ENCODE measurements around the gene TMEM229B.

Gene TMEM229B

DNA sequence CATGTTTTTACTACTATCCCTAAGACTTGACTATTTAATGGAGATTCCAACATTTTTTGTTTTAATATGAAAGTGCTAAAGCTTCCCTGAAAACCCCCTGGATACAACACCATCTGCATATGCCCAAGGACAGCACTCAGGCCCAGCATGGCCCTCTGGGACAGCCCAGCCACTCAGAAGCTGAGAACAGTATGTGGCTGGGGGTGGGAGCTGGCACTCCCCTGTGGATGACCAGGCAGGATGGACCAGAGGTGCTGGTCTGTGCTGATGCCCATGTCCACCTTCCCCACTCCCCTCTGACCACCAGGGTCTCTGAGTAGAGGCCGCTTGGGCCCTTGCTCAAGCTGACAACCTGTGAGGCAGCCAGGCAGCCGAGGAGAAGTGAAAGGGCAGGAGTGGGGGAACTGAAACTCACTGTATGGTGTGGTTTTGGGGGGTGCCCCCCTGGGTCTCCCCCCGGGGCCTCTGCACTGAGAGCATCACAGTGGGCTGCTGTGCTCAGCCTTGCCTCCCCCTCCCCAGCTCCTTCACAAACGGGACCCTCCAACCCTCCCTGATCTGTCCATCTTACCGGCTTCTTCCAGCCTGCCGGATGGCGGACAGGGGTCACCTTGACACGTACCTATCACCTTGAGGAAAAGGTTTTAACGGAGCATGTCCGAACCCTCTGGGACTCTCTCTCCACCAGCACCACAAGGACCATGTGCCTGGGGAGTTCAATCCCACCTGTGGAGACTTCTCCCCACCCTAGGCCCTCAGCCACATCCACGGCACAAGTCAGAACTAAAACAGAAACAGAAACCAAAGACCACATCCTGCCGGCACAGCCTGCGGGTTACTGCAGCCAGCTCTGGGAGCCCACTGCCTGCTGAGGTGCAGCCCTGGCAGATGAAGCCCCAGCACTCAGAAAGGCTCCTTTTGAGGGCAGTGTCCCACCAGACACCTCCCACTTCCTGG lies at the start of gene TMEM229B:
Gene TMEM229B (minus strand): TSS at position 785 of the 957 bp plus-strand sequence. CDS start 14,798 bp downstream, outside the sequence.
- no peak for DNase-seq

DNA sequence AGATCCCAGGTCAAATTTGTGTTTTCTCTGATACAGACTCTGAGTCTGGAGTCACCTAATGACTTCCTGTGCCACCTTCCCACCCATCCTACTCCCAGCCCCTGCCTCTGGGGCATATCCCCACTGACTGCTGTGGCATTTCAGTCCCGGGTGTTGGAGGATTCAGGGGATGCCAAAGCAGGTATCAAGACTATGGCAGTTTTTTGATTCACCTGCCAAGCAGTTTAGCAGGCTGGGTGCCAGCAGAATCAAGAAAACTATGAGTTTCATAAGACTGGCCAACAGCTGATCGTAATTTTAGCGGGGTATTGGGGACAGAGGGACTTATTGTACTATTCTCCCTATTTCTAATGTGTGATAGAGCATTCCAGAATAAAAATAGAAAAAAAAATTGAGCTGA lies 49.2 kb upstream of the TMEM229B start:
- no peak for DNase-seq

DNA sequence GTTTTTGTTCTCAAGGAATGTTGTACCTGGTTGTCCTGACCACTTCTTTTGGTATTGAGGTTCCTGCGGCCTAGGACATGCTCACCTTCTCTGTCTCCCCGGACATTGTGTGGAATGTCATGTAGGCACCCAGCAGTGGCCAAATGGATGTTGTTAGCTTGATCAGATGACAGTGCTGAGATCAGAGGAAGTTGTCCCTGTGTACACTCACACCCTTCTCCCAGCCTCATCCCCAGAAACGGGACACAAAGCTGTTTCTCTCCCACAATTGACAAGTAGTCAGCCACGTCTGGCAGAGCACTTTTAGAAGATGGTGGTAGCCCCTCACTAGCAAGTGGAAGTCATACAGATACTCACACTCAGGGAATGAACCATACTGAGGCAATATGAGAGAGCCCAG lies 47.6 kb upstream of the TMEM229B start:
- no peak for DNase-seq

DNA sequence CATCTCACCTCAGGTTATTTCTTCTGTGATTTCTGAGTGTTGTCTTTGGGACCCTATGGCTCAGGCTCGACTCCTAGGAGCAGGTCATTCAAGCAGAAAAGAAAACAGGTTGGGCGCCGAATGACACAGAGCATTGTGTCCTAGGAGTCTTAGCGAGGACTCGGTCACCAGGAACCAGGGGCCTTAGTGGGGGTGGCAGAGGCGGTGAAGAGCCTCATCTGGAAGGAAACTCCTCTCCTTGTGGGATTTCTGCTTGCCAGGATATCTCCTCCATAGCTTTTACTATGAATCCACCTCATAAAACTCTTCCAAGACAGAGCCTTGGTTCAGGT lies 45.2 kb upstream of the TMEM229B start:
- DNase-seq: no peak

DNA sequence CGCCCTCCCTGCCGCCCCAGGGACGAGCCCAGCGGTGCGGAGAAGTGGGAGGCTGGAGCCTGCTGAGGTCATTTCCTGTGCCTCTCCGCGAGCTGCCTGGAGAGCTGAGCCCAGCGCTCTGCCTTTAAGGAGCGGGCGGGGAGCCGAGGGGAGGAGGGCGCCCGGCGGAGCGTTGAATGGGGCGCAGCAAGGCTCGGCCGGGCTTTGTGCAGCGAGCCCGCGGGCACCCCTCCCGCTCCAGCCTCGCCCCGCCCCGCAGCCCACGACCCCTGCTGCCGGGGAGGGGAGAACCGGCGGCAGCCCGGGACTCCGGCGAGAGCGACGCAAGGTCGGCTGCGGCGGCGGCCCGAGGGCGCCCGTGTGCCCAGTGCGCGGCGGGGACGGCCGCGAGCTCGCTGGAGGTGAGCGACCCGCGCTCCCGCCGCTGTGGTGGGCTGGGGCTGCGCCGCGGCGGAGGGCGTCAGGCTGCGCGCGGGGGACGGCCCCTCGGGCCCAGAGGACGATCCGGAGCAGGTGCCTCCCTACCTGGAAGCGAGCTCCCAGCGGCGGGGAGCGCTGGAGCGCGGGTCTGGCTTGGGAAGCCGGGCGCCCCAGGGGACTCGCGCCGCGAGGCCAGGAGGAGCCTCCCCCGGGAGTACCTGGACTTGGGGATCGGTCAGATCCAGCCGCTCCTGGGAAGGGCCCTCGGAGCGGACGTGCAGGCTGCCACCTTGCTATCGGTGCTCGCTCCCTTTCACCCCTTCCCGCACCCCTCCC lies 44.7 kb upstream of the TMEM229B start, which contains the start of gene PLEKHH1:
Gene PLEKHH1 (plus strand): TSS at position 293 of the 756 bp plus-strand sequence. CDS start 8,578 bp downstream, outside the sequence.
- no peak for DNase-seq

DNA sequence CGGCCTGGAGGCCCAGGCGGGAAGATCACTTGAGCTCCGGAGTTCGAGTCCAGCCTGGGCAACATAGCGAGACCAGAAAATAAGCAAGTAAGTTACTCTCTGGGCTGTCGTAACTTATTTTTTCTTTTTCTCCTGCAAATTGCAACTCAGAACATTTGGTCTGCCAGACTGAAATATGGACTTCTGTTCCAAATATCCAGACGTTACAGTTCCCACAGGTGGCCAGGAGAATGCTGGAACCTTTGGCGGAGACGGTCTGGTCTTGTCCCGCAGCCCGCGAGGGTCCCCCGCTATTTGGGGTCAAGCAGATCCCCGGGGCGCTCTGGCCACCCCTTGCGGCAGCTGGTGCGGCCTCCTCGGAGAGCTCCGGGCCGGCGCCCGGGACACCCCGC lies 44.1 kb upstream of the TMEM229B start:
- no peak for DNase-seq

DNA sequence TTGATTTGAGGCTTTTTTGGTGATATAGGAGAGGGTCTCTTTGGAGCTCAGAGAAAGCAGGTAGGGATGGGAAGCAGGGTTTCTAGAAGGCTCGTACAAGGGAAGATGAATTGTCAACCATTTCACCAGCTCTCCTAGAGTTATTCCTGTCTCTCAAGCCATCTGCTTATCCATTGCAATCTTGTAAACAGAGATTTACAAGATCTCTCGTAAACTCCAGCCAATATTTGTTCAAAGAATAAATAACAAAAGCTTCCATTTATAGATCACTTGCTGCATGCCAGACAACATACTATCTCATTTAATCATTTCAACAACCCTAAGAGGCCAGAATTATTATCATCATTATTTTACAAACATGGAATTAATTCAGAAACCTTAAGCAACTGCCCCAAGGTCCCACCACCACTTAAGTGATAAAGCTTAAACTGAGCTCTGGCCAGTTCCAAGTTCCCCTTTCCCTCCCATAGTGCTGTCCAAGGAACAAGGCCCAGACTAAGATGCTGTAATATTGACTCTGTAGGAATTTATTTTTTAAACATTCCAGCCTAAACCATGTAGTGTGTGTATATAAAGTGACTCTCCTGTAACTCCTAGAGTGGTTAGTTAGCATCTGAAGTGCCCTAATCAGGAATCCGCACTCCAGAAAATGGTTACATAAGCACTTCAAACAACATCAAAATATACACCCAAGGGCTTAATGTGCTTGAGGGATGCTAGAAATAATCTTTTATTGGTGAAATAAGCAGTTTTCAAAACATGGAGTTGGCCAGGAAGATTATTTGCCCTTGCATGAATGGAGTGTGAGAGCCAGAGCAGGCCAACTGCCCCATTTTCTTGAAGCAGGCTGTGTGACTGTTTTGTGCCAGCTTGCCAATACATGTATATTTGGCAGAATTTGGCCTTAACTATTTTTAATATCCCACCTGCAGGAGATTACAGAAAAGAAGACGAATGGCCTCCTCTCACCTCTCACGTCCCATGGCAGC lies 41.7 kb upstream of the TMEM229B start:
- no peak for DNase-seq

DNA sequence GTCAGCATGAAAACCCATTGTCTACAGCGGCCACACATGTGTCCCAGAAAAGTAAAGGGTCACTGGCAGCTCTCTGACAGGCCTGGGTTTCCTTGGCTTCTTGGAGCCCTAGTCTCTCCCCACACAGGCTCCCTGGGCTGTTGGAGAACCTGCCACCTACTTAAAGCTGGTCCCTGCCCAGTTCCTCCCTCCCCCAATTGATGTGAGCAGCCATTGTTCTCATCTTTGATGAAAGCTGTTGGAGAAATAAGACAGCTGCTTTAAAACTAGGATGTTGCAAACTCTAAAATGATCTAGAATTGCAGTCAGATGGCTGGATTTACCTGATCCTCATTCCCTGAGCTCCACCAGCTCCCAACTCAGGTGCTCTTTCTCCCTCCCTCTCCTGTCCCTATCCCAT lies 39.8 kb upstream of the TMEM229B start:
- DNase-seq: no peak

DNA sequence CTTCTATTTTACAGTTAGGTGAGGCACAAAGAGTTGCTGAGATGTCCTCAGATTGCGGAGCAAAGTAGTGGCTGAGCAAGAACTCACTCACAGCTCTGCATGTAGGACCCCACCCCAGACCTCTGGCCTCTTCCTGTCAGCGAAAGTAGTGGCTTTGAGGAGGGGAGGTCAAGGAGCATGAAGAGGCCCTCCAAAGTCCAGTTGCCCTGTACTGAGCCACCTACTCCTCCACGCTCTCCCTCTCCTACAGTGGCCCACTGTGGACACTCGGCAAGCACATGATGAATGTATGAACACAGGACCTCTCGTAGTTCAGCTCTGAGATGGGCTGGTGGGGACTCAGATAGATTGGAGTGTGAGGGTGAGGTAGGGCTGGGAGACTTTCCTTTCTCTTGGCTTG lies 39.2 kb upstream of the TMEM229B start:
- no peak for DNase-seq

DNA sequence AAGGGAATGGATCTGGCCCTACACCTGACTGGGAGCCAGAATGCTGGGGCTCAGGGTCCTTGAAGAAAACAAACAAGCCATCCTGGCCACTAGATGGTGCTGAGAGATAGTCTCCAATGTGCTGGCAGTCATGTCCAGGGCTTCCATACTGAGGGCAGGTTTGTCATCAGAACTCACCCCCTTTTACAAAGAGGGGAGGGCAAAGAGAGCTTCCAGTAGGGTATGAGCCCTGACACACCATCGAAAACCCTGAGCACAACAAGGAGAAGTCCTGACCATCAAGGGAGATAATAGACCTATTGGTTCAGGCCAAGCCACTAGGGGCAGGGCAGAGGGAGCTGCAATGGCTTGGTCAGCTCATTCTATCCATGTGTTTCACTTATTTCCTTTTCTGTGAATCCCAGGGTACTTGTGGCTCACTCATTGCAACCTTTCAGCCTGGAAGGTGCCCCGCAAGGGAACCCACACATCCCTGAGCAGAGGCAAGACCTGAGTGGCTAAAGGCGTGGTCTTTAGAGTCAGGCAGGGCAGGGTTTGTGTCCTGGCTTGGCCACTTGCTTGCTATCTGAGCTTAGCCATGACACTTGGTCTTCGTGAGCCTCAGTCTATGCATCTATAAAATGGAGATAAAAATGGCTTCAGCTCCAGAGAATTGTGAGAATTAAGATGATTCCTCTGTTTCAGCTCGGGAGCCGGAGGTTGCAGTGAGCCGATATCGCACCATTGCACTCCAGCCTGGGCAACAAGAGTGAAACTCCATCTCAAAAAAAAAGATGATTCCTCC lies 38.3 kb upstream of the TMEM229B start:
- no peak for DNase-seq

DNA sequence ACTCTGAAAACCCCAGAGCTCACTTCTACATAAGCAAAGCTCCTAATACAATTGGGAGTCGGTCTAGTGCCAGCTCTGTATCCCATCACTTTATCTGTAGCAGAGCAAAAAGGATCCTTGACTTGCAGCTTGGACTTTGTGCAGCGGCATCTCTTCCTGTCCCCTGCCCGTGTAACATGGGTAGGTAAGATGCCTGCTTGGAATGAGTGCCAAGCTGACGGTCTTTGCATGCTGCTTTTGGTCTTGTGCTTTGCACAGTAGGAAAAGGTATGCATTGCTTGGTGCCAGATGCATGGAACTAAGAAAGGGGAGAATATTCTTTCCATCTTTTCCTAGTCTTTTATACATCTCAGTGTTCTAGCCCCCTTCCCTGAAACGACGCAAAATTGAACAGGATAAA lies 37.7 kb upstream of the TMEM229B start:
- DNase-seq: no peak

DNA sequence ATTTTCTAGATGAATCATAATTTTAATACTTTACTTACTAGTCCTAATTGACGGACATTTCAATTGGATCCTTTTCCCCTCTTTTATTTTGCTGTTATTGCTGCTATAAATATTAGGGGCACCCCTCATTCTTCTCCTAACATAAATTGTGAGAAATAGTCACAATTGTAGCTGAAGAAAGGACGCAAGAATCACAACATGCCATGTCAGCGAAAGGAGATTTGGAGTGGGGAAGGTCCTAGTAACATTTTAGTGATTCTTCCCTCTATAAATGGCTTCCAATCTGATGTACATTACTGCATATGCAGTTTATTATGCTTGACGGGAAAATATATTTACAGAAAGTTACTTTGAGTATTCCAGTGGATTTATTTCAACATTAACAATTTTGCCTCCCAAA lies 36.9 kb upstream of the TMEM229B start:
- no peak for DNase-seq

DNA sequence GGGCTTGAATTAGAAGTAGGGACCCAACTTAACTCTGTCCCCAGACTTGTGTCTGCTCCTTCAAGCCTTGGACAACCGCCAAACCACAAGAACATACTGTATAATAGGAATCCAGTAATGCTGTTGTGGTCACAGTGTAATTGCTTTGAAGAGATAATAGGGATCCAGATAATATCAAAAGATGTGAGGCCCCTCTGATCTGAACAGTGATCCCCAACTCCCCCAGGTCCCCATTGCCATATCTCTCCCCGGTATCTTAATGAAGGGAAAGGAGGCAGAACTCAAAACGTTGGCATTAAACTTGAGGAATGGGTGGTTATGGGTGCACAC lies 36.1 kb upstream of the TMEM229B start:
- no peak for DNase-seq

DNA sequence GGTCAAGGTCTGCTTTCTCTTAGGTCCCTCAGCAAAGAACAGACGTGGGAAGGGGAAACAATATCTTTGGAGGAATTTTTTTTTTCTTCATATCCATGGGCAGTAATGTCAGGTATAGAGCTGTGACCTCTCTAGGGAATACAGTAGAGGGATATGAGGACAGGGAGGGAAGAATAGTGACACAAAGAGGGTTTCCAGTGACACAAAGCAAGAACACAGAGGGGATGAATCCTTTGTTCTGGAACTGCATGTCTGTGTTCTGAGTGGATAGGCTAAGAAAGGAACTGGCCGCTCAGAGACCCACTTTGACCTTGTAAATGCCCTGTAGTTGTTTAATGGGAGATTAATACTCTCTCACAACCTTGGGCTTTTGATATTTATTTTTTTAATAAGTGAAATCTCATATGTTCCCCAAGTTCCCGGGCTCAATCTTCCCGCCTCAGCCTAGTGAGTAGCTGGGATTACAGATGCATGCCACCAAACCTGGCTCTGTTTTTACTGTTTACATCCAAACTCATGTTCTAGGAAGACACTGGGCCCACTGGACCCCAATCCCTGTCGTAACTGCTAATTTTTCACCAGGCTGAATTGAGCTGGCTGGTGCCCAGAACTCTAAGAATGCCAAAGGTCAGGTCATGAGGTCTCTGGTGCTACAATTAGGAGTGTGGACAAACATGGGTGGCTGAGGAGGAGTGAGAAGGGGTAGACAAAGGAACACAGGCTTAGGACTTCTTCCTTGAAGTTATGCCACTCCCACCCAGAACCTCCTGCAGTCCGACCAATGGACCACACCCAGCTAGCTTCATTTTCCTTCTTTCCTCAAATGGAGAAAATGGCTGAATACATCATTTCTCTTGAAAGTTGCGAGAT lies 35.5 kb upstream of the TMEM229B start:
- no peak for DNase-seq

DNA sequence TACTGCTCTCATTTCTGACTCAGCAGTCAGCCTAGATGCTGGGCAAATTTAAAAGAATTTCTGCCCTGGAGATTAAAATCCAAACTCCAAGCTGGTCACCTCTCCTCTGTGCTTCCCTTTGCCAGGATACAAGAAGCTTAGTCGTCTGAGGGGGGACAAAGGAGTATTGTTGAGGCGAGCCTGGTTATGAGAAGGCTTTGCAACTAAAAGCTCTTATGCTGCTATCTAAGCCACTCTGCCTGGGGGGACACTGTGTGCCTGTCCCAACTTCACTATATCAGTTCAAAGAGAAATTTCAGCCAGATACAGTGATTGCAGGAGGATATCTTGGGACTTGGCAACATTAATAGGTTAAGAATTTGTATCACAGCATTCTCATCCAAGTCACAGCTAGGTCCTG lies 33.7 kb upstream of the TMEM229B start:
- no peak for DNase-seq

DNA sequence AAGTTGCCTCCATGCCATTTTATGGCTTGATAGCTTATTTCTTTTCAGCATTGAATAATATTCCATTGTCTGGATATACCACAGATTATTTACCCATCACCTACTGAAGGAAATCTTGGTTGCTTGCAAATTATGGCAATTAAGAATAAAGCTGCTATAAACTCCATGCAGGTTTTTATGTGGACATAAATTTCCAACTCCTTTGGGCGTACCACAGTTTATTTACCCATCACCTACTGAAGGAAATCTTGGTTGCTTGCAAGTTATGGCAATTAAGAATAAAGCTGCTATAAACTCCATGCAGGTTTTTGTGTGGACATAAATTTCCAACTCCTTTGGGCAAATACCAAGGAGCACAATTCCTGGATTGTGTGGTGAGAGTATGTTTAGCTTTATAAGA lies 32.0 kb upstream of the TMEM229B start:
- no peak for DNase-seq

DNA sequence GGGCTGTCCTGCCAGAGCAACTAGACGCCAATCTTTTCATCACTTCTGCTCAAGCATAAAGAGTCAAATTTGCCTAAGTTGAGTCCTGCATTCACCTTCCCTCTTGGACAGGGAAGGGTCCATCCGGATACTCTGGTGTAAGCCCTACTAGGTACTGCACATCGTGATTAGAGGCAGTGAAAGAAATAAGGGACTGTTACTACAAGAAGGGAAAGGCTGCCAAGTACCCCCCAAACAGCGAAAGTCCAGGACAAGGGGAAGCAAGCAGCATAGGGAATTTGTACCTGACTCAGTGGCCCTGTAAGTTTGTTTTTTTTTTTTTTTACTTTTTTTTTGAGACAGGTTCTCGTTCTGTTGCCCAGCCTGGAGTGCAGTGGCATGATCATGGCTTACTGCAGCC lies 30.9 kb upstream of the TMEM229B start:
- no peak for DNase-seq

DNA sequence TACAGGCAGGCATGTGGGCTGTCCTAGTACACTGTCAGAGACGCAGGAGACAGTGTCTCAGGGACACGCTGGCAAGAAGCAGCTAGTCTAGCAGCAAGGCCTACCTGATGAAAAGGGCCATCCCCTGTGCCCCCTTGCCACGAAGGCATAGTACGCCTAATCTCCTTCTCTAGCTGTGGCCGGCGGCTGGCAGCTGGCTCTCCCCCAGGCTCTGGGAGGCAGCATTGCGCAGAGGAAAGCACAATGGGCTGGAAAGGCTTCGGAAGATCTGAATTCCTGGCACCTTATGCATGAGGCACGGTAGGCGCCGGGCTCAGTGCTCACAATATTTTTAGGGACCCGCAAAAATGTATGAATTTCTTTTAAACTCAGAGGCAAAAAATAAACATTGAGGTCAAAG lies 28.6 kb upstream of the TMEM229B start:
- DNase-seq: no peak

DNA sequence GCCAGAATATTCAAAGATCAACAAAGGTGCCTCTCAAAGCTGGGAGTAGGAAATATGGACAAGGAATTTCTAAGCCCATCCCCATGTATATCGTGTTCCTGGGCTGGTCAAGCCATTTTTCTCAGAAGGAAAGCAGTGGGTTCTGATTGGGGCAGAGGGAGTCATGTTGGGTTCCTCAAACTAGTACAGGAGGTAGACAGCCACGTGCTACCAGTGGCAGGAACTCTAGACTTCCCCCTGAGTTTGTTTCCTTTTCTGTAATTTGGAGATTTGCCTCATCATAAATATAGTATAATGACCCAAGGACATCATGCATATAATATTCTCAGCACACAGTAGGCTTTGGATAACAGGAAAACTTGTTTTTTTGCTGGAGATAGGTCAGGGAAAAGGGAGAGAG lies 28.2 kb upstream of the TMEM229B start:
- DNase-seq: no peak

DNA sequence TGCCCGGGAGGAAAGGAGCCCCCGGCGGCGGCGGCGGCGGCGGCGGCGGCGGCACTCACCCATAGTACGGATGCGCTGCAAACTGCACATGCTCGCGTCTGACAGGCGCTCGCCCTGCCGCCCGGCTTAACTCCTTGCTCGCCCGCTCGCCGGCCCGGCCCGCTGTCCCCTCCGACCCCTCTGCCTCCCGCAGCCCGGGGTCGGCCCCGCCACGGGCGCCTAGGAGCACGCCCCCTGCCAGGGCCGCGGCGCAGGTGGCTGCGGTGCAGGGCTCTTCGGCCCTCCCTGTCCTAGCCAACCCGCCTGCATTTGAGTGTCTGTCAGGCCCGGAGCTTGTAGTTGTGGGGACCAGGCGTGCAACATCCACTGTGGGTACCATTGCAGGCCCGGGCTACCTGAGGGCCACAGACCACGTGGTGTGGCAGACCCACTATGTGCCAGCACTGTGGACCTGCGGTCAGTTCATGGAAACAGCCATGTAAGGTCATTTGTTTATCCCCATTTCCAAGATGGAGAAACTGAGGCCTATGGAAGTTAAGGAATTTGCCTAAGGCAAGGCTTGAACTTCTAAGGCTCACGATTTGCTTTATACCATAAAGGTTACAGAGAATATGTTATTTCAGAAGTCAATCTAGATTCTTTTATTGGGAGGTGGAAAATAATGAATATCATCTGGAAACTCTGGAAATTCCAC lies 27.0 kb upstream of the TMEM229B start:
- no peak for DNase-seq
